GM21528 (cell line): ENCODE results near the gene RUBCN.
"Not testable (repeated sequence)": the region's sequence is repeated elsewhere in the genome, so short reads cannot be mapped to it uniquely, and the experiment has no call there.

Source experiments
- ATAC-seq: cut with Tn5 transposase; IDR thresholded peaks from one replicate; pipeline ENCODE4 v1.9.1; 2021; ENCODE audit warnings: mild to moderate bottlenecking, moderate library complexity; ENCODE audit not compliant: unreplicated experiment, low FRiP score

Gene RUBCN

DNA sequence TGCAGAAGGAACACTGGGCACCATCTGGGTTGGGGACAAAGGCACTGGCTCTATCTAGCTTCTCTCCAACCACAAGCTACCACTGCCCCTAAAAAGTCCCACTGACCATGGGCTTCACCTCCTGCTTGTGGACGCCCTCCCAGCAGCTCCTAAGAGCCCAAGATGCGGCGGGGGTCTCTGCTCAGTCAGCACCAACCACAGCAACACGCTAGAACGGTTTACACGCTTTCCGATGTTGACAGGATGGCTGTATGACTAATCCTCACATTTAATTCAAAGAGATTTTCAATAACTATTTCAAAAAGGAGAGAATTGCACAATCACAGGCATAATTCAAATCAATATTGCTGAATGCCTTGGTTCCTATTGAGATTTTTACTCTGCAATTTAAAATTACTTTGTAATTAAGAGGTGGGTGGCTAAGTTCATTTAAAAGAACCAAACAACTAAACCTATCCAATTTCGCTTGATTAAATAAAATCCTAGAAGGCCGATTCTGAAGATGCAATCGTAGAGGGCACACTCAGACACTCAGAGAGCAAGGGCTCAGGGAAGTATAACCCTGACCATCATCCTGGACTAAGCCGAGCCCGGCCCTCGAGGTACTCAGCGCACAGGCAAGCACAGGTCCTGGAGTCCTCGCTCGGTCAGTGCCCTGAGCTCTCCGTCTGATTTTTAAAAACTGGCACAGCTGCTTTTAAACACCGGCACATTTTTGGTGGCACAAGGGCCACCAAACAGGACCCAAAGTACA lies 110.1 kb downstream of the RUBCN start:
- not testable (repeated sequence) for ATAC-seq

DNA sequence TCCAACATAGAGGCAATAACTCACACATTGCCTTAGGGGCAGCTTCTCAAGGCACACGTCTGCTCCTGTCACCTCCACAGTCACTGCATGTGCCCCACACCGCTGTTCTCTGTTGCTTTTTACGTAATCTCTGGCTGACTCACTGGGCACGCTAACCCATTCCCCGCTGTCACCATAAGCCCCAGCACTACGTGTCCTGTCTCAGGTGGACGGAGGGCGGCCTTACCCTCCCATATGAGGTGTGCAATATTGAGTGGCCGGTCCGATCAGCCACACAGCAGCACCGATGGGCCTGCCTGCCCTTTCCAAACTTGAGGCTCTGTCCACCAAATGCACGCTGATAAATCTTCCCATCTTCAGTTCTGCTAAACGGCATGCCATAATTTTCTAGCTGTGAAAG lies 115.2 kb downstream of the RUBCN start:
- ATAC-seq = not testable (repeated sequence)
